Right hindlimb (tissue), 1 donor: Measurements from ENCODE around the gene CPZ.
A peak's percentile ranks its signal among the peaks of the same experiment; 100 is the strongest.
"Not testable (repeated sequence)": the region's sequence is repeated elsewhere in the genome, so short reads cannot be mapped to it uniquely, and the experiment has no call there.

ENCODE experiments used
- DNase-seq: peaks from one replicate; pipeline ENCODE4 v3.0.0-alpha.2; 2018

Gene CPZ

DNA sequence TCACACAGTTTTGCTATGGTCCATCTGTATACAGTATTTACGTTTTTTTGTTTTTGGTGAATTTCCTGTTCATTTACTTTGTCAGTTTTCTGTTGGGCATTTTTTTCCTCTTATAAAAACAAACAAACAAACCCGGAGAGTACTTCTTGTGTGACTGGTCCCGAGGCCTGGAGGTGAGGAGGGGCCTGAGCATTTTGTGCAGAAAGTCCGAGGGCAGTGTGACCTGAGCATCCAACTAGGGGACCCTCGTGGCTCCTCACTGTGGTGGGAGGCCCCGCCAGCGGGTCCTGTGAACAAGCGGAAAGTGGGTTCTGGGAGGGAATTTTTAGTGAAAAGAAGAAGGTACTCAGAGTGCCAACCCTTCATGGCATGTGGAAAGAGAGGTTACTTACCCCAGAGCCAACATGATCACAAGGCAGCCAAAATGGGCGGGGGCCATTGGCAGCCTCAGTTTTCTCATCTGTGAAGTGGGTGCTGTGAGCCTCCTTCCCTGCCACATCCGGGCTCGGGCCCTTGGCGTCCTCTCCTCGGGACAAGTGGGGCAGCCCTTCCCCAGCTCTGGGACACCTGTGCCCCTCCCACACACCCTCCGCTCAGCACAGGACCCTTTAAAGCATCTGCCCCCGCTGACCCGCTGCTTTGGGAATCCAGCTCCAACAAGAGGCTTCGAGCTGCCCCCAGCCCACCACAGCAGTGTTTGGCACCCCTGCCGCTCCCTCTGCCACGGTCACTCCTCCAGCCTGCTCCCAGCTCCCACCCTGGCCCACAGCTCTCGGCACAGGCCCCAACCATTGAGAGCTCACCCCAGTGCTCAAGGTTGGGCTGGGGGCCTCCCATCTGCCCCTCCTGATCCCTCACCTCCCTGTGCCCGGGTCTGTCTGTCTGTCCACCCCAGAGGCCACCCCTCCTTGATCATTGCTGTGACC, 35.2 kb upstream of the CPZ start:
- no peak for DNase-seq

GRCh38 chr4:8558080-8558960, 34.2 kb upstream of the CPZ start:
- no peak for DNase-seq

GRCh38 chr4:8559011-8559410, 33.6 kb upstream of the CPZ start:
- no peak for DNase-seq

GRCh38 chr4:8559524-8560264, 32.9 kb upstream of the CPZ start:
- DNase-seq, result no peak

- DNase-seq, result no peak
Observed at GRCh38 chr4:8560265-8561047, 32.1 kb upstream of the CPZ start.

- no peak for DNase-seq
Observed at GRCh38 chr4:8564595-8564994, 28.0 kb upstream of the CPZ start.

GRCh38 chr4:8568068-8568668, 24.4 kb upstream of the CPZ start:
- no peak for DNase-seq

DNA sequence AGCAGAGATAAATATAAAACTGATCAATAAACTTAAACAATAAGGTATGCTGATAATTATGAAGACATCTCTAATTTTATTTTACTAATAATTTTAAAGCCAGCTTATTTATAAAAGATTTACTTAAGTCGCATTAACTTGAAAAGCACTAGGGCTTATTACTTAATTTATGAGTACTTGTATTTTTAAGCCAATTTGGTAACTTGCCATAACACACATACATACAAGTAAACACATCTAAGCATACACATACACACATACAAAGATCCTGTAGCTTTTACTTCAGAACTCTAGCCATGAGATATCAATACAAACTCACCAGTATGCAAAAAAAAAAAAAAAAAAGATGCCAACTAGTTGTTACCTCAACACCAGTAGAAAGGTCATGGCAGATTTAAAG, 22.4 kb upstream of the CPZ start:
- no peak for DNase-seq

GRCh38 chr4:8571702-8572685, 20.6 kb upstream of the CPZ start:
- DNase-seq, result no peak

DNA sequence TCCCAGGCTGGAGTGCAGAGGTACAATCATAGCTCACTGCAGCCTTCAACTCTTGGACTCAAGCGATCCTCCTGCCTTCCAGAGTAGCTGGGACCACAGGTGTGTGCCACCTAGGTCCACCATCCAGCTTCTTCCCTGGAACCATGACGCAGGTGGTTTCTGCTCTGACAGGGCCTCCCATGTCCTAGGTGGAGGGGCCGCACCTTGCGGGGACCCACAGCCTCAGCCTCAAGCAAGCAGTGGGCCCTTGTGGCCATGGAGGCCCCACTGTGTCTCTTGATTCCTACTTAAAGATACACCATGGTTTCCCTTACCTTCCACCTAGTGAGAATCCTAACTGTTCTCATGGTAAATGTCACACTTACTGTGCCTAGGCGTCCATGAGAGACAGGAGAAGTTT, 19.3 kb upstream of the CPZ start:
- DNase-seq, result no peak

DNA sequence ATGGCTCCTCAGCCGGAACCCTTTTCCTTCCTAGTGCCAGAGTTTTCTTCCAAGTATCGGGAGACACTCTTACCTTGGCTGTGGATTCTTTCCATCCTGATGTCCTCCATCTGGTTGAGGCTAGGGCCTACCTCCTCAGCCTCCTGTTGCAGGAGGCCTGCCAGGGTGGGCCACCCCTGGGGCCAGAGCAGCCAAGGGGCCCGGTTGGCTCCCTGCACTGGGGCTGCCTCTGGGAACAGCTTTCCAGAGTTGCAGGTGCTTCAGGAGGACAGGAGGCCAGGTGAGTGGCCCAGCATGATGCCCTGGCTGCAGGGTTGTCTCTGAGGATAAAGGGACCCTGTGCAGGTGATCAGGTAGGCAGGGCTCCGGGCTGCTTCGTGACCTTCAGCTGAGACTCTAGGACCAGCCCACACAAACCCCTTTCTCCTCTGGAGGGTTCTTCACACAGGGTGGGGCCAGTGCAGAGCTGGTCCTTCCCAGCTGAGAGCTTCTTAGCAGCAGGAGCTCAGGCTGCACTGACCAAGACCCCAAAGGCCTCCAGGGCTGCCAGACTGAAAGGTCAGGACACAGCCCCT, 17.7 kb upstream of the CPZ start:
- DNase-seq, result no peak

- no peak for DNase-seq
Observed at GRCh38 chr4:8575457-8575856, 17.1 kb upstream of the CPZ start.

DNA sequence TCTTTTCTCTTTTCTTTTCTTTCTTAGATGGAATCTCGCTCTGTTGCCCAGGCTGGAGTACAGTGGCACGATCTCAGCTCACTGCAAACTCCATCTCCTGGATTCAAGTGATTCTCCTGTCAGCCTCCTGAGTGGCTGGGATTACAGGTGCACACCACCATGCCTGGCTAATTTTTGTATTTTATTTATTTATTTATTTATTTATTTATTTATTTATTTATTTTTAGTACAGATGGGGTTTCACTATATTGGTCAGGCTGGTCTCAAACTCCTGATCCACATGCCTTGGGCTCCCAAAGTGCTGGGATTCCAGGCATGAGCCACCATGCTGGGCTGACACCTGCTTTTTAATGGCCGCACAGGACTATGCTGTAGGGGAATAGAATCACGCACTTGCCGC, 16.0 kb upstream of the CPZ start:
- DNase-seq, result not testable (repeated sequence)

DNA sequence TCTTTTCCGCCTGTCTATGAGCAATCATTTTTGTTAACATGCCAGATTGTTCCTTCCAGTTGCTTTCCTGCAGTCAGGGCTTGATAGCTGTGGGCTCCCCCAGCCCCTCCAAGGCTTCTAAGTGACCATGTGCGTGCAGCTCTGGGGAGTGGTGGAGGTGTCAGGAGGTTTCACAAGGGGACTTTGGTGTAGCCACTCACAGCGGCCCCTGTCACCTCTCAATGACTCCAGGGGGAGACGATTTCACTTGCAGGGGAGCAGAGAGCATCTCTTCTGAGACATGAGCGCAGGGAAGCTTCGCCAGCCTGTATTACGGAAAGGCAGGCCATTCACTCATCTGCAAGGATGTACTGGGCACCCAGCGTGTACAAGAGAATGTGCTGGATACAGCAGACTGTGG, 15.5 kb upstream of the CPZ start:
- no peak for DNase-seq

- no peak for DNase-seq
Observed at GRCh38 chr4:8577972-8578371, 14.6 kb upstream of the CPZ start.

DNA sequence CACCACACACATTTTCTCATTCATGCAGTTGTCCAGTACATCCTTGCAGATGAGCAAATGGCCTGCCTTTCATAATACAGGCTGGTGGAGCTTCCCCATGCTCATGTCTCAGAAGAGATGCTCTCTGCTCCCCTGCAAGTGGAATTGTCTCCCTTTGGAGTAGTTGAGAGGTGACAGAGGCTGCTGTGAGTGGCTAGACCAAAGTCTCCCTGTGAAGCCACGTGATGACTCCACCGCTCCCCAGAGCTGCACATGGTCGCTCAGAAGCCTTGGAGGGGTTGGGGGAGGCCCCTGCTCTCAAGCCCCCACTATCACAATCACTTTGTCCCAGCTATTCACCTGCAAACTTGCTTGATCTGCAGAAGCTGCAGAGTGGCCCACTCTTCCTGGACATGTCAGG, 13.8 kb upstream of the CPZ start:
- DNase-seq, result no peak

DNA sequence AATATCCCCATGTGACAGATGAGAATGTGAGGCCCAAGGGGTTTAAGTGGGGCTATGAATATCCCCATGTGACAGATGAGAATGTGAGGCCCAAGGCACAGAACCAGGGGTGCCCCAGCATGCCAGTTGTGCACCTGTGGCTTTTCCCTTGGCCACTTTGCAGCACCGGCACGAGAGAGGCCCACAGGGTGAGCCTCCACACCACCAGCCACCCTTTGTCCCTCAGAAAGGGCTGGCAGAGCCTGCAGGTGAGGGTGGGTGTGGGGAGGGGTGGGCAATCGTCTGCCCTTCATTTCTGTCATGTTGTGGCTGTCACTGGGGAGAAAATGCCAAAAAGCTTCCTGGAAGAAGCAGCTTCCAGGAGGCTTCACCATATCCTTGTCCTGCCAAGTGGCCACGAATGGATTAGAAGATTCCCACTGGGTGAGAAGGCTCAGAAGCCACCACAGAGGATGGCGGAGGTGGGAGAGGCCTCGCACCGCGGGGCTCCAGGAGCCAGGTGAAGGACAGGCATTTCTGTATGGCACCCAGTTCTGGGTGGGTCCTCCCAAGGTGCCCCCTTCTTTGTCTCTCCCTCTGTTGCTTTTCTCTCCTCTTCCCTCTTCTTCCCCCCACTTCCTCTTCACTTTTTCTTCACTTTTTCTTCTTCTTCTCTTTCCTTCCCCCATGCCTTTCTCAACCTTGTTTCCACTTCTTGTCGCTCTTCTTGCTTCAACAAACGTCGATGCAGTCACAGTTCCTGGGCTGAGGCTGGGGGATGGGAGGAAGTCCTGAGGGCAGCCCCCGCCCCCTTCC, 12.8 kb upstream of the CPZ start:
- DNase-seq, result no peak

DNA sequence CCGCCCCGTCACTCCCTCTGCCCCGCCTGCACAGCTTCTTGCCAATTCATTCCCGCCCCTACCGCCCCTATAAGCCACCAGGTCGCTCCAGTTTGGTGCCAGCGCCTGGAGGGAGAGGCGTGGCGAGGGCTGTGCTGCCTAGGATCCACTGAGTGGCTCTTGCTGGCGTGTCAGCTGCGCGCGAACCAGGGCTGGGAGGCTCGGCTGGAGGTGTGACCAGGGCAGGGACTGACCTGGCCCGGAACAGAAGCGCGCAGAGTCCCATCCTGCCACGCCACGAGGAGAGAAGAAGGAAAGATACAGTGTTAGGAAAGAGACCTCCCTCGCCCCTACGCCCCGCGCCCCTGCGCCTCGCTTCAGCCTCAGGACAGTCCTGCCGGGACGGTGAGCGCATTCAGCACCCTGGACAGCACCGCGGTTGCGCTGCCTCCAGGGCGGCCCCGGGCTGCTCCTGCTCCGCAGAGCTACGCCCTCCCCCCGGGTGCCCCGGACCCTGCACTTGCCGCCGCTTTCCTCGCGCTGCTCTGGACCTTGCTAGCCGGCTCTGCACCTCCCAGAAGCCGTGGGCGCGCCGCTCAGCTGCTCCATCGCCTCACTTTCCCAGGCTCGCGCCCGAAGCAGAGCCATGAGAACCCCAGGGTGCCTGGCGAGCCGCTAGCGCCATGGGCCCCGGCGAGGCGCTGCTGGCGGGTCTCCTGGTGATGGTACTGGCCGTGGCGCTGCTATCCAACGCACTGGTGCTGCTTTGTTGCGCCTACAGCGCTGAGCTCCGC, 12.1 kb upstream of the CPZ start, which contains the start of gene GPR78:
GPR78 (plus strand) TSS at position 72 of the 773 bp plus-strand sequence; CDS start at position 663, 591 bp downstream.
- peak; percentile 82 for DNase-seq
